Keratinocyte (primary cell): ENCODE measurements around the gene RC3H1. TPM values are rescaled to one million over a fixed set of nuclear protein-coding genes. Genes with fewer than 3 reads are reported as not detected.

ENCODE experiments used
- DNase-seq: peaks from one replicate; pipeline ENCODE4 v3.0.0-alpha.2; 2011; ENCODE audit warnings: low read depth, missing footprints, low spot score
- FAIRE-seq: peaks from 2 replicates; lab custom pipeline; 2011; peaks lifted over from hg19 to GRCh38; lab: Jason Lieb, UNC
- H2AFZ ChIP-seq: 2 replicates; pipeline ENCODE4 v1.6.0; 2012; ENCODE audit warnings: low read length, control low read depth, inconsistent platforms; ENCODE audit not compliant: control insufficient read depth
- H3K27ac ChIP-seq: 2 replicates; pipeline ENCODE4 v1.5.1; 2011; ENCODE audit warnings: low read length; ENCODE audit not compliant: control insufficient read depth, insufficient read depth
- H3K27me3 ChIP-seq: 3 replicates; pipeline ENCODE4 v1.6.0; 2011; ENCODE audit warnings: low read length; ENCODE audit not compliant: control insufficient read depth, insufficient read depth; ENCODE audit errors: extremely low read depth
- H3K36me3 ChIP-seq, 2 experiments: 2 replicates in 1 of 2; 3 replicates in 1 of 2; pipeline ENCODE4 v1.5.1; 2011; ENCODE audit warnings: low read length in 2 of 2, mild to moderate bottlenecking in 1 of 2; ENCODE audit not compliant: control insufficient read depth in 2 of 2, insufficient read depth in 2 of 2; ENCODE audit errors: extremely low read depth in 1 of 2
- H3K4me1 ChIP-seq: 3 replicates; pipeline ENCODE4 v1.5.1; 2011; ENCODE audit warnings: low read length; ENCODE audit not compliant: control insufficient read depth, insufficient read depth; ENCODE audit errors: extremely low read depth
- H3K4me2 ChIP-seq: 3 replicates; pipeline ENCODE4 v1.6.0; 2011; ENCODE audit warnings: low read depth, low read length; ENCODE audit not compliant: control insufficient read depth, insufficient read depth; ENCODE audit errors: extremely low read depth
- H3K4me3 ChIP-seq, 3 experiments: fragments of 200-600 bp in 1 of 3; sonication (generic) in 1 of 3; 2 replicates in 2 of 3; 3 replicates in 1 of 3; pipeline ENCODE4 v1.5.1; 2011 to 2016; ENCODE audit warnings: low read length in 3 of 3, mild to moderate bottlenecking in 3 of 3, control low read depth in 2 of 3, inconsistent platforms in 1 of 3, low read depth in 1 of 3, mixed read lengths in 1 of 3, mixed run types in 1 of 3, moderate library complexity in 1 of 3; ENCODE audit not compliant: control insufficient read depth in 2 of 3, insufficient read depth in 2 of 3; ENCODE audit errors: extremely low read depth in 1 of 3
- H3K79me2 ChIP-seq: 2 replicates; pipeline ENCODE4 v1.6.0; 2012; ENCODE audit warnings: low read length; ENCODE audit not compliant: control insufficient read depth, insufficient read depth
- H3K9ac ChIP-seq: 3 replicates; pipeline ENCODE4 v1.6.0; 2011; ENCODE audit warnings: low read length; ENCODE audit not compliant: control insufficient read depth, insufficient read depth; ENCODE audit errors: extremely low read depth
- H3K9me1 ChIP-seq: 3 replicates; pipeline ENCODE4 v1.6.0; 2011; ENCODE audit warnings: low read length; ENCODE audit not compliant: control insufficient read depth, insufficient read depth; ENCODE audit errors: extremely low read depth
- H3K9me3 ChIP-seq: 2 replicates; pipeline ENCODE4 v1.5.1; 2012; ENCODE audit warnings: low read depth, low read length; ENCODE audit not compliant: control insufficient read depth
- H4K20me1 ChIP-seq: 3 replicates; pipeline ENCODE4 v1.6.0; 2011; ENCODE audit warnings: low read length; ENCODE audit not compliant: control insufficient read depth, insufficient read depth; ENCODE audit errors: extremely low read depth
- CTCF ChIP-seq, 3 experiments: IDR thresholded peaks in 1 of 3; conservative IDR thresholded peaks in 1 of 3; optimal IDR thresholded peaks in 1 of 3; 2 replicates in 2 of 3; 3 replicates in 1 of 3; pipeline versions ENCODE3 to v1.5.1; 2011; ENCODE audit warnings: low read length in 3 of 3, mild to moderate bottlenecking in 3 of 3, moderate library complexity in 2 of 3, control low read depth in 1 of 3, inconsistent platforms in 1 of 3; ENCODE audit not compliant: insufficient read depth in 2 of 3; ENCODE audit errors: extremely low read depth in 1 of 3
- EZH2 ChIP-seq: IDR thresholded peaks from one replicate; pipeline ENCODE4 v1.6.1; 2012; ENCODE audit warnings: inconsistent platforms, mild to moderate bottlenecking, low read length, moderate library complexity
- dilution Hi-C: fragments of 300-500 bp; cut with MboI; formaldehyde crosslinking; loops from one replicate; pipeline ENCODE4 v1.7.0; 2020; ENCODE audit warnings: low sequenced_read_pairs; ENCODE audit not compliant: extremely low pct_ligation_motif_present
- polyA plus RNA-seq, 5 experiments: library from polyadenylated mRNA; depleted of rRNA in 3 of 5; stranded (reverse) in 3 of 5; stranded (forward) in 1 of 5; unstranded in 1 of 5; fragments of >200 nt; gene quantifications; 1 replicate in 1 of 5; 2 replicates in 3 of 5; 3 replicates in 1 of 5; pipeline versions ENCODE4 v1.2.1 to v1.2.3, GENCODE V29; 2011 to 2012; ENCODE audit warnings: missing spikeins in 2 of 5, low read depth in 1 of 5, low replicate concordance in 1 of 5

RC3H1 gene
- polyA plus RNA-seq, 1 donor (not counting 4 experiments of a cell fraction or from before 2014, with no cell fraction given): 10.4 TPM

- TF ChIP-seq EZH2 (no peak), CTCF (optimal IDR thresholded peaks at IDR 0.05 in 1 of 3, IDR thresholded peaks at IDR 0.05 in 1 of 3, conservative IDR thresholded peaks at IDR 0.05 in 1 of 3; ENCODE audit: extremely low read depth in 1 of 3, insufficient read depth in 2 of 3, low read length in 3 of 3) (no peak)
Observed at GRCh38 chr1:173963477-173963876, 58.7 kb downstream of the RC3H1 start.

GRCh38 chr1:173960625-173961024 is 61.5 kb downstream of the RC3H1 start:
- Histone ChIP-seq H3K4me3 (no peak overlapping the region), H4K20me1 (no peaks in the 10 kb centered on the region), H3K79me2 (no peaks in the 10 kb centered on the region), H3K4me2 (no peak overlapping the region), H3K36me3 (peaks cover 6 to 12% of the 10 kb centered on the region in 2 experiments), H3K27ac (no peak overlapping the region), H2AFZ (no peak overlapping the region), H3K27me3 (no peaks in the 10 kb centered on the region), H3K4me1 (no peaks in the 10 kb centered on the region), H3K9ac (no peak overlapping the region), H3K9me3 (no peaks in the 10 kb centered on the region), H3K9me1 (no peaks in the 10 kb centered on the region)
- dilution Hi-C loops: no loop called here
- FAIRE-seq (no peak), DNase-seq (no peak)
- TF ChIP-seq EZH2: no peak
- TF ChIP-seq CTCF (optimal IDR thresholded peaks at IDR 0.05 in 1 of 3, IDR thresholded peaks at IDR 0.05 in 1 of 3, conservative IDR thresholded peaks at IDR 0.05 in 1 of 3; ENCODE audit: extremely low read depth in 1 of 3, insufficient read depth in 2 of 3, low read length in 3 of 3): no peak

More at GRCh38 chr1:173963477-173963876, 58.7 kb downstream of the RC3H1 start:
- Histone ChIP-seq H3K36me3 (peaks cover 3 to 17% of the 10 kb centered on the region in 2 experiments), H3K4me1 (no peaks in the 10 kb centered on the region), H3K4me3 (no peak overlapping the region), H3K27me3 (no peaks in the 10 kb centered on the region), H3K9me1 (no peaks in the 10 kb centered on the region), H2AFZ (no peak overlapping the region), H4K20me1 (no peaks in the 10 kb centered on the region), H3K9me3 (no peaks in the 10 kb centered on the region), H3K9ac (no peak overlapping the region), H3K27ac (no peak overlapping the region), H3K79me2 (no peaks in the 10 kb centered on the region), H3K4me2 (no peak overlapping the region)
- dilution Hi-C loops: no loop called here
- no peak for DNase-seq
- FAIRE-seq: no peak
